Cerebellar cortex (tissue), 1 donor: ENCODE measurements around the gene PDIA6.

Source experiments
- DNase-seq: peaks from one replicate; pipeline ENCODE4 v3.0.0-alpha.2; 2015; ENCODE audit warnings: low spot score

Gene PDIA6

GRCh38 chr2:10764096-10764785, 48.3 kb downstream of the PDIA6 start:
- DNase-seq: peak; percentile 52

GRCh38 chr2:10763461-10763800, 49.2 kb downstream of the PDIA6 start:
- DNase-seq: no peak

GRCh38 chr2:10762651-10763460, 49.7 kb downstream of the PDIA6 start:
- no peak for DNase-seq

- DNase-seq: no peak
Measured at GRCh38 chr2:10761591-10761990, 51.0 kb downstream of the PDIA6 start.

- DNase-seq: no peak
Measured at GRCh38 chr2:10760794-10761504, 51.6 kb downstream of the PDIA6 start.

- no peak for DNase-seq
Measured at GRCh38 chr2:10759151-10759714, 53.4 kb downstream of the PDIA6 start.

GRCh38 chr2:10757814-10758286, 54.7 kb downstream of the PDIA6 start:
- DNase-seq: no peak

GRCh38 chr2:10755621-10756020, 57.0 kb downstream of the PDIA6 start:
- DNase-seq: no peak

GRCh38 chr2:10753876-10754275, 58.7 kb downstream of the PDIA6 start:
- no peak for DNase-seq

GRCh38 chr2:10753156-10753555, 59.4 kb downstream of the PDIA6 start:
- DNase-seq: no peak

- DNase-seq: no peak
Measured at GRCh38 chr2:10752236-10752635, 60.3 kb downstream of the PDIA6 start.

- DNase-seq: no peak
Measured at GRCh38 chr2:10750610-10751009, 62.0 kb downstream of the PDIA6 start.

GRCh38 chr2:10742666-10743065, 69.9 kb downstream of the PDIA6 start:
- no peak for DNase-seq

GRCh38 chr2:10741139-10741538, 71.4 kb downstream of the PDIA6 start:
- DNase-seq: no peak

- DNase-seq: no peak
Measured at GRCh38 chr2:10740226-10740625, 72.4 kb downstream of the PDIA6 start.

GRCh38 chr2:10738192-10738591, 74.4 kb downstream of the PDIA6 start:
- DNase-seq: no peak

- DNase-seq: no peak
Measured at GRCh38 chr2:10733980-10734379, 78.6 kb downstream of the PDIA6 start.

- no peak for DNase-seq
Measured at GRCh38 chr2:10733566-10733925, 79.0 kb downstream of the PDIA6 start.
